ENCODE data around the gene AFF3.

- no peak for TF ChIP-seq POLR2A (IDR thresholded peaks at IDR 0.05)
- TF ChIP-seq CTCF (IDR thresholded peaks at IDR 0.05), result no peak
These were observed 88.0 kb downstream of the AFF3 start for GRCh38 chr2:100054426-100054825.

All from lower leg skin (tissue), 3 donors.